K562 (cell line): ENCODE measurements around the gene CBL. TPM values are rescaled to one million over a fixed set of nuclear protein-coding genes. Genes with fewer than 3 reads are reported as not detected.

ENCODE experiments used
- BCL6 ChIP-seq: fragments of 250-450 bp; sonication (Bioruptor Pico); IDR thresholded peaks from 2 replicates; pipeline ENCODE4 v1.4.0; 2020
- CBFB ChIP-seq: sonication (generic); formaldehyde crosslinking; IDR thresholded peaks from 2 replicates; pipeline ENCODE4 v1.4.0; 2020; ENCODE audit warnings: mild to moderate bottlenecking, missing genetic modification reagents
- CBX1 ChIP-seq: sonication (generic); IDR thresholded peaks from 2 replicates; pipeline ENCODE4 v1.6.1; 2016; ENCODE audit warnings: antibody characterized with exemption, low read depth, mild to moderate bottlenecking
- CXXC5 ChIP-seq: fragments of 250-450 bp; sonication (Bioruptor Pico); IDR thresholded peaks from 2 replicates; pipeline ENCODE4 v1.8.0; 2022; ENCODE audit warnings: inconsistent platforms, mild to moderate bottlenecking, moderate library complexity
- E2F3 ChIP-seq: fragments of 250-450 bp; sonication (Bioruptor Pico); IDR thresholded peaks from 2 replicates; pipeline ENCODE4 v1.4.0; 2020; ENCODE audit warnings: mild to moderate bottlenecking
- ELF4 ChIP-seq: fragments of 450-650 bp; formaldehyde crosslinking; IDR thresholded peaks from 2 replicates; pipeline ENCODE4 v1.4.0; 2022; ENCODE audit warnings: missing genetic modification characterization
- FIP1L1 ChIP-seq: fragments of 200-400 bp; formaldehyde crosslinking; IDR thresholded peaks from 2 replicates; pipeline ENCODE4 v1.6.1; 2018; ENCODE audit warnings: mild to moderate bottlenecking, low read depth, low read length; ENCODE audit not compliant: poor library complexity, severe bottlenecking
- GTF2E2 ChIP-seq: fragments of 200-800 bp; sonication (Bioruptor generic); IDR thresholded peaks from 2 replicates; pipeline ENCODE4 v1.6.1; 2016; ENCODE audit warnings: missing genetic modification characterization, missing compliant biosample characterization
- POLR2A ChIP-seq: fragments of 450-650 bp; conservative IDR thresholded peaks from 2 replicates; pipeline ENCODE4 v1.6.1; 2016
- SMAD2 ChIP-seq: fragments of 150-350 bp; IDR thresholded peaks from 2 replicates; pipeline ENCODE4 v1.6.1; 2014; ENCODE audit warnings: low read depth, mild to moderate bottlenecking, low read length
- SMAD3 ChIP-seq: fragments of 450-650 bp; formaldehyde crosslinking; conservative IDR thresholded peaks from 2 replicates; pipeline ENCODE4 v1.4.0; 2020; ENCODE audit warnings: mild to moderate bottlenecking
- SNIP1 ChIP-seq: fragments of 450-650 bp; IDR thresholded peaks from 2 replicates; pipeline ENCODE4 v1.7.1; 2017; ENCODE audit warnings: low read depth, mild to moderate bottlenecking
- STAG1 ChIP-seq: sonication (generic); formaldehyde crosslinking; IDR thresholded peaks from 2 replicates; pipeline ENCODE4 v1.5.0; 2020; ENCODE audit warnings: missing genetic modification reagents, borderline replicate concordance
- TBP ChIP-seq: optimal IDR thresholded peaks from 2 replicates; pipeline ENCODE3; 2011; ENCODE audit warnings: low read depth, low read length, improper control_type of control experiment
- TCF3 ChIP-seq: sonication (generic); formaldehyde crosslinking; IDR thresholded peaks from 2 replicates; pipeline ENCODE4 v1.4.0; 2020; ENCODE audit warnings: mild to moderate bottlenecking, missing genetic modification reagents
- ZBTB8A ChIP-seq: fragments of 450-650 bp; IDR thresholded peaks from 2 replicates; pipeline ENCODE4 v1.6.1; 2018; ENCODE audit warnings: mild to moderate bottlenecking, moderate library complexity; ENCODE audit not compliant: partially characterized antibody
- ZNF174 ChIP-seq: fragments of 250-450 bp; sonication (Bioruptor Pico); IDR thresholded peaks from 2 replicates; pipeline ENCODE4 v1.4.0; 2020; ENCODE audit warnings: mild to moderate bottlenecking
- ZNF589 ChIP-seq: fragments of 200-800 bp; sonication (Bioruptor generic); IDR thresholded peaks from 2 replicates; pipeline ENCODE4 v1.6.1; 2016; ENCODE audit warnings: low read depth, missing genetic modification characterization, missing compliant biosample characterization
- ZNF76 ChIP-seq: fragments of 250-450 bp; sonication (Bioruptor Pico); IDR thresholded peaks from 2 replicates; pipeline ENCODE4 v1.4.0; 2020; ENCODE audit warnings: mild to moderate bottlenecking, moderate library complexity, borderline replicate concordance
- polyA plus RNA-seq, 8 experiments: library from polyadenylated mRNA; depleted of rRNA in 4 of 8; stranded (reverse) in 5 of 8; unstranded in 3 of 8; fragments of >200 nt; fragmentation: Nextera tagmentation in 2 of 8; fragmentation: Illumina TruSeq in 1 of 8; extraction: Ambion mirVana in 2 of 8; extraction: Trizol in 1 of 8; gene quantifications; 2 replicates each; pipeline versions ENCODE4 v1.2.1 to v1.2.3, GENCODE V29; 2011 to 2014; ENCODE audit warnings: inconsistent platforms in 1 of 8, missing spikeins in 1 of 8
- total RNA-seq, 7 experiments: library from RNA; depleted of rRNA in 6 of 7; stranded (reverse); fragments of >200 nt in 6 of 7; fragmentation: Illumina TruSeq in 2 of 7; extraction: Trizol in 2 of 7; gene quantifications; 2 replicates each; pipeline versions ENCODE4 v1.2.1 to v1.2.3, GENCODE V29; 2011 to 2021; ENCODE audit warnings: low replicate concordance in 1 of 7
- TF ChIP-seq, protein P1 (sequence below): fragments of 450-650 bp; formaldehyde crosslinking; IDR thresholded peaks from 2 replicates; pipeline ENCODE4 v1.4.0; 2020; ENCODE audit warnings: mild to moderate bottlenecking, moderate library complexity
- TF ChIP-seq, protein P2 (sequence below): fragments of 250-450 bp; sonication (Bioruptor Pico); IDR thresholded peaks from 2 replicates; pipeline ENCODE4 v1.4.0; 2020; ENCODE audit warnings: borderline replicate concordance
- TF ChIP-seq, protein P3 (sequence below): IDR thresholded peaks from 2 replicates; pipeline ENCODE4 v1.6.1; 2012; ENCODE audit warnings: low read depth, low read length, improper control_type of control experiment, borderline replicate concordance
- TF ChIP-seq, protein P4 (sequence below): fragments of 250-450 bp; sonication (Bioruptor Pico); IDR thresholded peaks from 2 replicates; pipeline ENCODE4 v1.8.0; 2022; ENCODE audit warnings: moderate library complexity, mild to moderate bottlenecking, inconsistent platforms

The CBL gene
- total and polyA plus RNA-seq, 9 of the 15 experiments (the other 6 are each of a cell fraction or from before 2014, with no cell fraction given) = 3.2 to 24.9 (median 9.9) TPM

DNA sequence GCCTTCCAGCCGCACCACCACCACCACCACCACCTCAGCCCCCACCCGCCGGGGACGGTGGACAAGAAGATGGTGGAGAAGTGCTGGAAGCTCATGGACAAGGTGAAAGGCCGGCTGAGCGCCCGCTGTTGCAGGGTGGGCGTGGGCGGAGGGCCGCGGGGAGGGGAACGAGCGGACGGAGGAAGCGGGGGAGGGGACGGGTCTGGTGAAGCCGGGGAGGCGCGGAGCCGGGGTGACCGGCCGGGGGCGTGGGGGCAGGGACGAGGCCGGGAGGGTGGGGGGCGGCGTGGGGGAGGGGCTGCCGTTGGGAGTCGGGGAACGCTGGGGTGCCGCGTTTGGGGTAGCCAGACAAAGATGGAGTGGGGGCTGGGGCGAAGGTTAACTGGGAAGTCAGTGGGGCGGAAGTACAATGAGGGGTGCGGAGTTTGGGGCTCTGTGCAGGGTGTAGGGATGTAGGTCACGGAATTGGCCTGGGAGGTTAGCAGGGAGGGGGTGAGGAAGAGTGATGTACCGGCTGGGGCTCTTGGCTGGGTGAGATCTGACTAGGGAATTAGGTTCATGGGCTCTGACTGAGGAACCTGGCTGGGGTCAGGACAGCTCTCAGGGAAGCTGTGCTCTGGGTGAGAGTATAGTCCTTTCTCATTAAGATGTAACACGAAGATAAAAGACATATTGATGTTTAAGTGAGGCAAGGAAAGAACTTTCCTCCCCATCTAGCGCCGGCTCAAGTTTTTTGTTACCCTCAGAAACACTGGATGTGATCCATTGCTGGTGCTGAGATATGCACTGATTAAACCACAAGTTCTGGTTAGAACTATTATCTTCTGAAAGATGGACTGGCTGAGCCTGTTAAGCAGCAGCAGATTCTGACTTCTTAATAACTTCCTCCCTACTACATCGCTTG, 624 bp downstream of the CBL start (continued):
- TF ChIP-seq, protein P1, sequence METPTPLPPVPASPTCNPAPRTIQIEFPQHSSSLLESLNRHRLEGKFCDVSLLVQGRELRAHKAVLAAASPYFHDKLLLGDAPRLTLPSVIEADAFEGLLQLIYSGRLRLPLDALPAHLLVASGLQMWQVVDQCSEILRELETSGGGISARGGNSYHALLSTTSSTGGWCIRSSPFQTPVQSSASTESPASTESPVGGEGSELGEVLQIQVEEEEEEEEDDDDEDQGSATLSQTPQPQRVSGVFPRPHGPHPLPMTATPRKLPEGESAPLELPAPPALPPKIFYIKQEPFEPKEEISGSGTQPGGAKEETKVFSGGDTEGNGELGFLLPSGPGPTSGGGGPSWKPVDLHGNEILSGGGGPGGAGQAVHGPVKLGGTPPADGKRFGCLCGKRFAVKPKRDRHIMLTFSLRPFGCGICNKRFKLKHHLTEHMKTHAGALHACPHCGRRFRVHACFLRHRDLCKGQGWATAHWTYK = no peak
- no peak for TF ChIP-seq GTF2E2 (tag)
- TF ChIP-seq ELF4 = no peak
- no peak for TF ChIP-seq E2F3 (CRISPR knock-in tag)
- TF ChIP-seq ZNF76 (CRISPR knock-in tag) = no peak
- TF ChIP-seq, protein P2, sequence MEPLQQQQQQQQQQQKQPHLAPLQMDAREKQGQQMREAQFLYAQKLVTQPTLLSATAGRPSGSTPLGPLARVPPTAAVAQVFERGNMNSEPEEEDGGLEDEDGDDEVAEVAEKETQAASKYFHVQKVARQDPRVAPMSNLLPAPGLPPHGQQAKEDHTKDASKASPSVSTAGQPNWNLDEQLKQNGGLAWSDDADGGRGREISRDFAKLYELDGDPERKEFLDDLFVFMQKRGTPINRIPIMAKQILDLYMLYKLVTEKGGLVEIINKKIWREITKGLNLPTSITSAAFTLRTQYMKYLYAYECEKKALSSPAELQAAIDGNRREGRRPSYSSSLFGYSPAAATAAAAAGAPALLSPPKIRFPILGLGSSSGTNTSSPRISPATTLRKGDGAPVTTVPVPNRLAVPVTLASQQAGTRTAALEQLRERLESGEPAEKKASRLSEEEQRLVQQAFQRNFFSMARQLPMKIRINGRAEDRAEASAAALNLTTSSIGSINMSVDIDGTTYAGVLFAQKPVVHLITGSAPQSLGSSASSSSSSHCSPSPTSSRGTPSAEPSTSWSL = no peak
- TF ChIP-seq STAG1 (CRISPR knock-in tag) = no peak
- no peak for TF ChIP-seq ZNF589 (CRISPR knock-in tag)
- no peak for TF ChIP-seq SNIP1
- no peak for TF ChIP-seq ZNF174 (CRISPR knock-in tag)
- no peak for TF ChIP-seq BCL6 (CRISPR knock-in tag)
- no peak for TF ChIP-seq TBP
- TF ChIP-seq, protein P3, sequence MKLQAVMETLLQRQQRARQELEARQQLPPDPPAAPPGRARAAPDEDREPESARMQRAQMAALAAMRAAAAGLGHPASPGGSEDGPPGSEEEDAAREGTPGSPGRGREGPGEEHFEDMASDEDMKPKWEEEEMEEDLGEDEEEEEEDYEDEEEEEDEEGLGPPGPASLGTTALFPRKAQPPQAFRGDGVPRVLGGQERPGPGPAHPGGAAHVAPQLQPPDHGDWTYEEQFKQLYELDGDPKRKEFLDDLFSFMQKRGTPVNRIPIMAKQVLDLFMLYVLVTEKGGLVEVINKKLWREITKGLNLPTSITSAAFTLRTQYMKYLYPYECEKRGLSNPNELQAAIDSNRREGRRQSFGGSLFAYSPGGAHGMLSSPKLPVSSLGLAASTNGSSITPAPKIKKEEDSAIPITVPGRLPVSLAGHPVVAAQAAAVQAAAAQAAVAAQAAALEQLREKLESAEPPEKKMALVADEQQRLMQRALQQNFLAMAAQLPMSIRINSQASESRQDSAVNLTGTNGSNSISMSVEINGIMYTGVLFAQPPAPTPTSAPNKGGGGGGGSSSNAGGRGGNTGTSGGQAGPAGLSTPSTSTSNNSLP = no peak
- no peak for TF ChIP-seq CBFB (CRISPR knock-in tag)
- TF ChIP-seq POLR2A = 0 out of 2 replicates have a peak, but pooled peaks have one; percentile 10
- no peak for TF ChIP-seq SMAD3 (CRISPR knock-in tag)
- no peak for TF ChIP-seq ZBTB8A
- TF ChIP-seq CXXC5 (CRISPR knock-in tag) = no peak
- no peak for TF ChIP-seq SMAD2
- TF ChIP-seq TCF3 (CRISPR knock-in tag) = no peak
- TF ChIP-seq CBX1 = no peak; the same call in 1 of the 2 replicates
- no peak for TF ChIP-seq FIP1L1
- TF ChIP-seq, protein P4, sequence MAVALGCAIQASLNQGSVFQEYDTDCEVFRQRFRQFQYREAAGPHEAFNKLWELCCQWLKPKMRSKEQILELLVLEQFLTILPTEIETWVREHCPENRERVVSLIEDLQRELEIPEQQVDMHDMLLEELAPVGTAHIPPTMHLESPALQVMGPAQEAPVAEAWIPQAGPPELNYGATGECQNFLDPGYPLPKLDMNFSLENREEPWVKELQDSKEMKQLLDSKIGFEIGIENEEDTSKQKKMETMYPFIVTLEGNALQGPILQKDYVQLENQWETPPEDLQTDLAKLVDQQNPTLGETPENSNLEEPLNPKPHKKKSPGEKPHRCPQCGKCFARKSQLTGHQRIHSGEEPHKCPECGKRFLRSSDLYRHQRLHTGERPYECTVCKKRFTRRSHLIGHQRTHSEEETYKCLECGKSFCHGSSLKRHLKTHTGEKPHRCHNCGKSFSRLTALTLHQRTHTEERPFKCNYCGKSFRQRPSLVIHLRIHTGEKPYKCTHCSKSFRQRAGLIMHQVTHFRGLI (CRISPR knock-in tag) = no peak
